ENCODE measurements around the gene LAS1L. TPM values are rescaled to one million over a fixed set of nuclear protein-coding genes. Genes with fewer than 3 reads are reported as not detected.
A peak's percentile ranks its signal among the peaks of the same experiment; 100 is the strongest.
"Not testable (repeated sequence)": the region's sequence is repeated elsewhere in the genome, so short reads cannot be mapped to it uniquely, and the experiment has no call there.

LAS1L gene
- 10 to 100 TPM; 33.6 to 40.2 TPM for total RNA-seq
- 55.6 to 56.0 reads per million in 2 donors for total RNA-seq

DNA sequence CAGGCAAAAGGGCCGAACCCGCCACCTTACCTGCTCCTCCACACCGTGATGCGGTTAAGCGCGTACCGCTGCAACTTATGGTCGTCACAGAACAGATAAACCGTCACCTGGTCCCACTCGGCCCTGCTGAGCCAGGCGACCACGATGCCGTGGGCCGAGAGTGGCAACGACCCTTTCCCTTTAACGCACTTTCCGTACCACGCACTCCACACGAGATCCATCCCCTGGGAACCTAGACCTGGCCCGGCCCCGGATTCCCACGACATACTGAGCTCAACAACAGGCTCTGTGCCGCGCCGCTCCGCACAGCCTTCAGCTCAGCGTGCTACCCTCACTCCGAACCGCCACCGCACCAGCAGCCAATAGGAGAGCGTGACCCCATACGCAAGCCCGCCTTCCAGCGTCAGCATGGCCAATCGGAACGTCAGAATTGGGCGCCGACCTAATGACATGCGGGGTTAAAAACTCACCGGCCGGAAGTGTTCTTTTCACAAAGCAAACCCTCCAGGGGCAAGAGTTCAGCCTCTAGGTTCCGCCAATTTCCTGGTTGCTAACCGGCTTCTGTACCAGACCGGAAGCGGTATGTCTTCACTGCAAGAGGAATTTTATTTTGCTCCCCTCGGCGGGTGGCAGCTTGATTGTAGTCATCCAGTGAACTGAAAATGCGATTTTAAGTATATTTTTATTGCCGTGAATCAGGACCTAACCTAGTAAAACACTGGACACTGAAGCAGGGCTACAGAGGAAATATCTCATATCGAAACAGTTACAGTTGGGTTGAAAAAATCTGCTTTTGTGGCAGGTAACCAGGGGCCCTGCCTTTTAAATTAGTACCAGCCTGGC lies at the start of gene LAS1L:
LAS1L (minus strand) TSS at position 338 of the 843 bp plus-strand sequence; CDS start at position 266, 72 bp downstream.
- DNase-seq: peak; percentile 70 to 83 (median 82)
- H3K9me3 ChIP-seq (ENCODE audit: control insufficient read depth, low read length, poor library complexity, severe bottlenecking): no peaks in the 10 kb centered on the region
- H3K4me1 Mint-ChIP-seq: peaks cover 13% of the 10 kb centered on the region
- peak; percentile 99 for ATAC-seq
- H3K4me3 Mint-ChIP-seq: peak within 1 kb of the TSS; percentile 99
- H3K27me3 Mint-ChIP-seq: no peaks in the 10 kb centered on the region
- H3K36me3 Mint-ChIP-seq (ENCODE audit: low read depth): peaks cover 2% of the 10 kb centered on the region
- peak within 1 kb of the TSS; percentile 90 for H3K27ac Mint-ChIP-seq

- DNase-seq (no peak), ATAC-seq (no peak)
- Mint-ChIP-seq H3K27ac (peak overlapping the region; percentile 24), H3K27me3 (no peaks in the 10 kb centered on the region), H3K36me3 (ENCODE audit: low read depth) (no peaks in the 10 kb centered on the region), H3K4me1 (peaks cover 4% of the 10 kb centered on the region), H3K4me3 (no peak overlapping the region)
- no peaks in the 10 kb centered on the region for H3K9me3 ChIP-seq (ENCODE audit: control insufficient read depth, low read length, poor library complexity, severe bottlenecking)
These were observed 48.0 kb upstream of the LAS1L start for GRCh38 chrX:65582450-65583082.

DNA sequence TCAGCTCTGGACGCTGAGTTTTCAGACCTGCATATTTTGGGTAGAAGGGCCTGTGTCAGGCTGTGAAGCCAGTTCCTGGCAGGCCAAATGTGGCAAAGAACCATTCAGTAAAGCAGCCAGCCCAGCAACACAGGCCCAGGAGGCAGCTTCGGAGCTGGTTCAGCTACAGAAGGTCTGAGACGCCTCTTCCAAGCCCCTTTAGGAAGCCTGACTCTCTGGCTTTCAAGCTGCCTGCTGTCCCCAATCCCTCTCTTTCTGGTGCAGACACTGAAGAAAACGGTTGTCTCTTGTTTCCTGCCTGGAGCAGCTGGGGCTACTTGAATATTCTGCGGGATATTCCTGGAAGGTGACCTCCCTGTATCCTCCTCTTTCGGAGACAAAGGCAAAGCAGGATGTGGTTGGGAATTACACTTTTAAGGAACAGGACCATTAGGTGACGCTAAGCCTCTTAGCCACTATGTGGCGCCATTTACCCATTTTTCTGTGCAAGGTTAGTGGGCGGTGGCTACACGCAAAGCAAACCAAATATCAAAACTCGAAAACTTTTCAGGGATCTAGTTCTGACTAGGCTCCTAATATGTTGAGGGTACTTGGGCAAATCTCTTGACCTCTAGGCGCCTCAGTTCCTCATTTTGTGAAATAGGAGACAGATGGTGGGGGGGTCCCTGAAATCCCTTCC lies 47.2 kb upstream of the LAS1L start:
- peak; percentile 73 for ATAC-seq
- Mint-ChIP-seq H3K36me3 (ENCODE audit: low read depth) (no peaks in the 10 kb centered on the region), H3K4me3 (no peak overlapping the region), H3K27me3 (no peaks in the 10 kb centered on the region), H3K4me1 (peaks cover 3% of the 10 kb centered on the region), H3K27ac (no peak overlapping the region)
- DNase-seq: peak in 2 of 3 donors; percentile 17 to 40
- no peaks in the 10 kb centered on the region for H3K9me3 ChIP-seq (ENCODE audit: control insufficient read depth, low read length, poor library complexity, severe bottlenecking)

DNA sequence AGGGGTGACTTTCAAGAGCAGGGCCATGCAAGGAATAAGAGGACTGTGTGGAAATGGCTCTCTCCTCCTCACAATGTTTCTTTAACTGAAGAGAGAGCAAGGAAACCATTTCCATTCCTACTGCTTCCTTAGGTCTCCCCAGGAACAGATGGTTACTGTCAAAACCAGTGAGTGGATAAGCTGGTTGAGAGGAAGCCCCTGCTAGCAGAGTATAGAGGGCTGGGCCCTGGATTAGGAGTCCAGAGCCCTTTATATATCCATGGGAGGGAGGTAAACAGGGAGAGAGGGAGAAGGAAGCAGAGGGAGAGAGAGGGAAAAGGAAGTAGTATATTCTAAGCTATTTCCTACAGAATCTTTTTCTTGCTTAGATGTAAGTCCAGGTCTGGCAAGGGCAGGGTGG lies 43.8 kb upstream of the LAS1L start:
- no peaks in the 10 kb centered on the region for H3K9me3 ChIP-seq (ENCODE audit: control insufficient read depth, low read length, poor library complexity, severe bottlenecking)
- no peaks in the 10 kb centered on the region for H3K36me3 Mint-ChIP-seq (ENCODE audit: low read depth)
- H3K4me3 Mint-ChIP-seq: no peak overlapping the region
- DNase-seq: no peak
- no peak for ATAC-seq
- no peak overlapping the region for H3K27ac Mint-ChIP-seq
- H3K4me1 Mint-ChIP-seq: peaks cover 2% of the 10 kb centered on the region
- no peaks in the 10 kb centered on the region for H3K27me3 Mint-ChIP-seq

GRCh38 chrX:65576160-65576559 lies 41.6 kb upstream of the LAS1L start:
- ATAC-seq (no peak), DNase-seq (no peak)
- H3K9me3 ChIP-seq (ENCODE audit: control insufficient read depth, low read length, poor library complexity, severe bottlenecking): no peaks in the 10 kb centered on the region
- Mint-ChIP-seq H3K36me3 (ENCODE audit: low read depth) (no peaks in the 10 kb centered on the region), H3K4me1 (no peaks in the 10 kb centered on the region), H3K27me3 (no peaks in the 10 kb centered on the region), H3K27ac (no peak overlapping the region), H3K4me3 (no peak overlapping the region)

- no peaks in the 10 kb centered on the region for H3K27me3 Mint-ChIP-seq
- H3K9me3 ChIP-seq (ENCODE audit: control insufficient read depth, low read length, poor library complexity, severe bottlenecking): no peaks in the 10 kb centered on the region
- no peak overlapping the region for H3K4me3 Mint-ChIP-seq
- no peaks in the 10 kb centered on the region for H3K36me3 Mint-ChIP-seq (ENCODE audit: low read depth)
- no peak overlapping the region for H3K27ac Mint-ChIP-seq
- no peaks in the 10 kb centered on the region for H3K4me1 Mint-ChIP-seq
- DNase-seq: no peak
- ATAC-seq: no peak
These were observed 40.4 kb upstream of the LAS1L start for GRCh38 chrX:65575022-65575421.

GRCh38 chrX:65574356-65574755 lies 39.8 kb upstream of the LAS1L start:
- no peak for DNase-seq
- H3K27me3 Mint-ChIP-seq: no peaks in the 10 kb centered on the region
- H3K36me3 Mint-ChIP-seq (ENCODE audit: low read depth): no peaks in the 10 kb centered on the region
- no peaks in the 10 kb centered on the region for H3K9me3 ChIP-seq (ENCODE audit: control insufficient read depth, low read length, poor library complexity, severe bottlenecking)
- ATAC-seq: no peak
- no peak overlapping the region for H3K27ac Mint-ChIP-seq
- no peaks in the 10 kb centered on the region for H3K4me1 Mint-ChIP-seq
- H3K4me3 Mint-ChIP-seq: no peak overlapping the region

- ATAC-seq: no peak
- no peak overlapping the region for H3K4me3 Mint-ChIP-seq
These were observed 38.4 kb upstream of the LAS1L start for GRCh38 chrX:65572971-65573370.

GRCh38 chrX:65562850-65563249 lies 28.3 kb upstream of the LAS1L start:
- ATAC-seq; DNase-seq; H3K36me3 Mint-ChIP-seq (ENCODE audit: low read depth); H3K9me3 ChIP-seq (ENCODE audit: control insufficient read depth, low read length, poor library complexity, severe bottlenecking); H3K27me3 Mint-ChIP-seq; H3K4me3 Mint-ChIP-seq; H3K27ac Mint-ChIP-seq; H3K4me1 Mint-ChIP-seq: not testable (repeated sequence)

More at GRCh38 chrX:65572971-65573370, 38.4 kb upstream of the LAS1L start:
- no peak for DNase-seq
- H3K9me3 ChIP-seq (ENCODE audit: control insufficient read depth, low read length, poor library complexity, severe bottlenecking): no peaks in the 10 kb centered on the region
- Mint-ChIP-seq H3K36me3 (ENCODE audit: low read depth) (no peaks in the 10 kb centered on the region), H3K27ac (no peak overlapping the region), H3K4me1 (no peaks in the 10 kb centered on the region), H3K27me3 (no peaks in the 10 kb centered on the region)

GRCh38 chrX:65551489-65552339 lies 17.1 kb upstream of the LAS1L start:
- no peak overlapping the region for H3K27ac Mint-ChIP-seq
- no peaks in the 10 kb centered on the region for H3K4me1 Mint-ChIP-seq
- no peak overlapping the region for H3K4me3 Mint-ChIP-seq
- no peaks in the 10 kb centered on the region for H3K36me3 Mint-ChIP-seq (ENCODE audit: low read depth)
- peaks cover 6% of the 10 kb centered on the region for H3K27me3 Mint-ChIP-seq
- H3K9me3 ChIP-seq (ENCODE audit: control insufficient read depth, low read length, poor library complexity, severe bottlenecking): no peaks in the 10 kb centered on the region
- DNase-seq (no peak), ATAC-seq (no peak)

DNA sequence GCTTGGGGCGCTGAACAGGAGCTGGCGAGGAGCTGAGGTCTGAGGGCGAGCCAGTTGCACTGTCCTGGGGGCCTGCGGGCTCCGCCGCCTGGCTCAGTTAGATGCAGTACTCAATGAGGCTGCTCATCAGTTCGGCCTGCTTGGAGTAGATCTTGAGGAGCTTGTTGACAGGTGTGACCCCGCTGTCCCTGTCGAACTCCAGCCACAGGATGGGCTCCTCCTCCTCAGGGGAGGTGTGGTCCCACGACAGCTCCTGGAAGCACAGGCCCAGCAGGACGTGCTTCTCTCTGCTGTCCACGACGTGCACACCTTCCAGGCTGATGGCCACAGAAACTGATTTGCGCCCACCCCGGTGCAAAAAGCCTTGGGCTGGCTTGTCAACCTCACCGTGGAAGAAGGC lies 16.5 kb upstream of the LAS1L start:
- no peak for ATAC-seq
- no peaks in the 10 kb centered on the region for H3K4me1 Mint-ChIP-seq
- no peaks in the 10 kb centered on the region for H3K9me3 ChIP-seq (ENCODE audit: control insufficient read depth, low read length, poor library complexity, severe bottlenecking)
- H3K36me3 Mint-ChIP-seq (ENCODE audit: low read depth): no peaks in the 10 kb centered on the region
- H3K27me3 Mint-ChIP-seq: peaks cover 3% of the 10 kb centered on the region
- no peak overlapping the region for H3K4me3 Mint-ChIP-seq
- DNase-seq: no peak
- H3K27ac Mint-ChIP-seq: no peak overlapping the region

DNA sequence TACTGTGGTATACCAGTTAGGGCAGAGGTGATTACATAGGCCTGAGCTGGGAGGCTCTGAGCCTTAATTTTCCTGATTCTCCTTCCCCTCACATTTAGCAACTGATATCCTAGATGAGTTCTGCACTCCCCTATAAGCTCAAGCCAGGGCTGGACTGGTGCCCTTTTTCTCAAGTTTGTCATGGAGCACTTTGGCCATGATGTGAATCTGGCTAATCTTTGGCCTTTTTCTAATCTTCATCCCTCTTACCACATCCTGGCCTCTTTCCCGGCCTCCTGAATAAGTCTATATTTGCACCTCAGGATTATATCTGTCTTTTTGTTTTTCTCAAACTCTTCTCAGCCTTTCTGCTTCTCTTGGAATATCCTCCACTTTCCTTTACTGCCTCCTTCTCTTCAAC lies 10.9 kb upstream of the LAS1L start:
- no peaks in the 10 kb centered on the region for H3K4me1 Mint-ChIP-seq
- H3K4me3 Mint-ChIP-seq: no peak overlapping the region
- DNase-seq (no peak), ATAC-seq (no peak)
- H3K27ac Mint-ChIP-seq: no peak overlapping the region
- no peaks in the 10 kb centered on the region for H3K27me3 Mint-ChIP-seq
- no peaks in the 10 kb centered on the region for H3K36me3 Mint-ChIP-seq (ENCODE audit: low read depth)
- no peaks in the 10 kb centered on the region for H3K9me3 ChIP-seq (ENCODE audit: control insufficient read depth, low read length, poor library complexity, severe bottlenecking)

- H3K9me3 ChIP-seq (ENCODE audit: control insufficient read depth, low read length, poor library complexity, severe bottlenecking): no peaks in the 10 kb centered on the region
- H3K27ac Mint-ChIP-seq: no peak overlapping the region
- H3K36me3 Mint-ChIP-seq (ENCODE audit: low read depth): peaks cover 2% of the 10 kb centered on the region
- no peak overlapping the region for H3K4me3 Mint-ChIP-seq
- peaks cover 15% of the 10 kb centered on the region for H3K4me1 Mint-ChIP-seq
- no peak for ATAC-seq
- no peaks in the 10 kb centered on the region for H3K27me3 Mint-ChIP-seq
- DNase-seq: no peak
These were observed 2.6 kb upstream of the LAS1L start for GRCh38 chrX:65537229-65537628.

All from T-helper 17 cell (primary cell).